ENCODE data around the gene NUP50. TPM values are rescaled to one million over a fixed set of nuclear protein-coding genes. Genes with fewer than 3 reads are reported as not detected.
"Not testable (repeated sequence)": the region's sequence is repeated elsewhere in the genome, so short reads cannot be mapped to it uniquely, and the experiment has no call there.

Gene NUP50
- polyA plus RNA-seq, 4 donors = 45.0 to 61.4 (median 53.4) TPM

GRCh38 chr22:45159652-45160462, 3.9 kb upstream of the NUP50 start:
- DNase-seq (ENCODE audit: low read depth in 4 of 4, low spot score in 2 of 4) = no peak

GRCh38 chr22:45162531-45162930, 1.2 kb upstream of the NUP50 start:
- no peak for DNase-seq (ENCODE audit: low read depth in 4 of 4, low spot score in 2 of 4)

GRCh38 chr22:45163099-45163450, 650 bp upstream of the NUP50 start:
- no peak for DNase-seq (ENCODE audit: low read depth in 4 of 4, low spot score in 2 of 4)

GRCh38 chr22:45164270-45165088, 754 bp downstream of the NUP50 start:
- no peak for DNase-seq (ENCODE audit: low read depth in 4 of 4, low spot score in 2 of 4)

GRCh38 chr22:45166932-45167331, 3.2 kb downstream of the NUP50 start:
- no peak for DNase-seq (ENCODE audit: low read depth in 4 of 4, low spot score in 2 of 4)

- DNase-seq (ENCODE audit: low read depth in 4 of 4, low spot score in 2 of 4) = no peak
These were observed 6.1 kb downstream of the NUP50 start for GRCh38 chr22:45169591-45170466.

- no peak for DNase-seq (ENCODE audit: low read depth in 4 of 4, low spot score in 2 of 4)
These were observed 8.1 kb downstream of the NUP50 start for GRCh38 chr22:45171830-45172229.

- DNase-seq (ENCODE audit: low read depth in 4 of 4, low spot score in 2 of 4) = no peak
These were observed 9.3 kb downstream of the NUP50 start for GRCh38 chr22:45172881-45173585.

GRCh38 chr22:45179276-45180049, 15.7 kb downstream of the NUP50 start:
- no peak for DNase-seq (ENCODE audit: low read depth in 4 of 4, low spot score in 2 of 4)

- no peak for DNase-seq (ENCODE audit: low read depth in 4 of 4, low spot score in 2 of 4)
These were observed 16.5 kb downstream of the NUP50 start for GRCh38 chr22:45180146-45180679.

- DNase-seq (ENCODE audit: low read depth in 4 of 4, low spot score in 2 of 4) = no peak
These were observed 17.5 kb downstream of the NUP50 start for GRCh38 chr22:45181240-45181639.

GRCh38 chr22:45181766-45182165, 18.0 kb downstream of the NUP50 start:
- DNase-seq (ENCODE audit: low read depth in 4 of 4, low spot score in 2 of 4) = no peak

GRCh38 chr22:45183974-45184373, 20.2 kb downstream of the NUP50 start:
- no peak for DNase-seq (ENCODE audit: low read depth in 4 of 4, low spot score in 2 of 4)

GRCh38 chr22:45185718-45186514, 22.2 kb downstream of the NUP50 start:
- no peak for DNase-seq (ENCODE audit: low read depth in 4 of 4, low spot score in 2 of 4)

- no peak for DNase-seq (ENCODE audit: low read depth in 4 of 4, low spot score in 2 of 4)
These were observed 24.2 kb downstream of the NUP50 start for GRCh38 chr22:45187891-45188290.

- DNase-seq (ENCODE audit: low read depth in 4 of 4, low spot score in 2 of 4) = no peak
These were observed 25.1 kb downstream of the NUP50 start for GRCh38 chr22:45188779-45189178.

- no peak for DNase-seq (ENCODE audit: low read depth in 4 of 4, low spot score in 2 of 4)
These were observed 26.6 kb downstream of the NUP50 start for GRCh38 chr22:45190202-45190872.

GRCh38 chr22:45191746-45192145, 28.0 kb downstream of the NUP50 start:
- not testable (repeated sequence) for DNase-seq (ENCODE audit: low read depth in 4 of 4, low spot score in 2 of 4)

Measured in left renal cortex interstitium (tissue), 4 donors.